ENCODE measurements around the gene RFT1.

Gene RFT1

DNA sequence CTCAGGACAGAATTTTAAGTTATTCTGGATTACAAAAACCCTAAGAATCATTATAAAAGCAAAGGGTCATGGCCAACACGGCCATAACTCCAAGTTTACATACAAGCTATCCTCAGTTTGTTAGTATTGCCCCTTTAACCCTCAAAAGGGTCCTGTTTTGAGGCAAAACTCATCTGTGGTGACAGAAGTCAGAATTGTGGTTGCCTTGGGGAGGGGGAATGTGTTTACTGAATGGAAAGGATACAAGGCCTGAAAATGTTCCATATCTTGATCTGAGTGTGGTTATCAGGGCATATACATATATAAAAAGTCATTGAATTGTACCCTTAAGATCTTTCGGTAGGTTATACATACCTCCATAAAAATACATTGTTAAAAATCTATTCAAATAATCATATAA, 86.5 kb downstream of the RFT1 start:
- Histone ChIP-seq H3K4me3 (ENCODE audit: low read length) (peak overlapping the region; percentile 71), H3K79me2 (ENCODE audit: low read length) (peaks cover 62% of the 10 kb centered on the region)

DNA sequence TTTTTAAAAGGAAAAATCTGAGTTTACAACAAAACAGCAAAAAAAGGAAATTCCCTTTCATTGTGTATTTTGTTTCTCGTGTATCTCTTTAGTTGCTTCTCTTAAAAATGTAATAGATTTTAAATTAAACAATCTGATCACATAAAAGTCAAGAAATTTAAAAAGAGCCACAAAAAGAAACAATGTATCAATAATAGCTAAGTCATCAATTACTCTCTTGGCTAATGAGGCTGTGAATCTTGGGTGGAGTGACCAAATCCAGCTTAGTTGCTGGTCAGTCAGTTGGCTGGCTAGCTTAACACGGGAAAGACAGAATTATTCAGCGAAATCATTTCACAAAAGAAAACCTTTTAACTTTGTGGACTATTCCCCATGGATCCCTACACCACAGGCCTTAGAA, 87.6 kb downstream of the RFT1 start:
- peaks cover 14% of the 10 kb centered on the region for H3K4me1 ChIP-seq (ENCODE audit: low read length)
- no peak overlapping the region for H3K4me2 ChIP-seq (ENCODE audit: low read depth, low read length)

More for the DNA sequence above, 86.5 kb downstream of the RFT1 start:
- H3K27ac ChIP-seq (ENCODE audit: low read length), result no peak overlapping the region
- TF ChIP-seq, protein P1, sequence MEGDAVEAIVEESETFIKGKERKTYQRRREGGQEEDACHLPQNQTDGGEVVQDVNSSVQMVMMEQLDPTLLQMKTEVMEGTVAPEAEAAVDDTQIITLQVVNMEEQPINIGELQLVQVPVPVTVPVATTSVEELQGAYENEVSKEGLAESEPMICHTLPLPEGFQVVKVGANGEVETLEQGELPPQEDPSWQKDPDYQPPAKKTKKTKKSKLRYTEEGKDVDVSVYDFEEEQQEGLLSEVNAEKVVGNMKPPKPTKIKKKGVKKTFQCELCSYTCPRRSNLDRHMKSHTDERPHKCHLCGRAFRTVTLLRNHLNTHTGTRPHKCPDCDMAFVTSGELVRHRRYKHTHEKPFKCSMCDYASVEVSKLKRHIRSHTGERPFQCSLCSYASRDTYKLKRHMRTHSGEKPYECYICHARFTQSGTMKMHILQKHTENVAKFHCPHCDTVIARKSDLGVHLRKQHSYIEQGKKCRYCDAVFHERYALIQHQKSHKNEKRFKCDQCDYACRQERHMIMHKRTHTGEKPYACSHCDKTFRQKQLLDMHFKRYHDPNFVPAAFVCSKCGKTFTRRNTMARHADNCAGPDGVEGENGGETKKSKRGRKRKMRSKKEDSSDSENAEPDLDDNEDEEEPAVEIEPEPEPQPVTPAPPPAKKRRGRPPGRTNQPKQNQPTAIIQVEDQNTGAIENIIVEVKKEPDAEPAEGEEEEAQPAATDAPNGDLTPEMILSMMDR (IDR thresholded peaks at IDR 0.05; ENCODE audit: low read length), result no peak
- TF ChIP-seq EZH2 (optimal IDR thresholded peaks at IDR 0.05; ENCODE audit: low read depth, low read length) (no peak), EZH2phosphoT487 (IDR thresholded peaks at IDR 0.05; ENCODE audit: low read length) (no peak)
- peaks cover 22% of the 10 kb centered on the region for H3F3A ChIP-seq (ENCODE audit: insufficient read depth, low read length)
- peak overlapping the region; percentile 67 for H3K4me2 ChIP-seq (ENCODE audit: low read depth, low read length)
- no peaks in the 10 kb centered on the region for H4K20me1 ChIP-seq (ENCODE audit: insufficient read depth, low read length)
- no peaks in the 10 kb centered on the region; the same call in 1 of the 2 replicates for H3K27me3 ChIP-seq (replicated peaks; ENCODE audit: insufficient read depth, low read length)
- H3K36me3 ChIP-seq (replicated peaks; ENCODE audit: insufficient read depth, low read length), result no peaks in the 10 kb centered on the region
- peak overlapping the region; percentile 58; the same call in 1 of the 2 replicates for H3K9ac ChIP-seq (ENCODE audit: low read length)
- no peak overlapping the region for H2AFZ ChIP-seq (ENCODE audit: low read length)
- no peak for DNase-seq
- H3K9me3 ChIP-seq (replicated peaks; ENCODE audit: insufficient read depth, low read length), result no peaks in the 10 kb centered on the region
- peaks cover 14% of the 10 kb centered on the region for H3K4me1 ChIP-seq (ENCODE audit: low read length)
- no peaks in the 10 kb centered on the region for H3K9me2 ChIP-seq (replicated peaks; ENCODE audit: insufficient read depth, low read length)

DNA sequence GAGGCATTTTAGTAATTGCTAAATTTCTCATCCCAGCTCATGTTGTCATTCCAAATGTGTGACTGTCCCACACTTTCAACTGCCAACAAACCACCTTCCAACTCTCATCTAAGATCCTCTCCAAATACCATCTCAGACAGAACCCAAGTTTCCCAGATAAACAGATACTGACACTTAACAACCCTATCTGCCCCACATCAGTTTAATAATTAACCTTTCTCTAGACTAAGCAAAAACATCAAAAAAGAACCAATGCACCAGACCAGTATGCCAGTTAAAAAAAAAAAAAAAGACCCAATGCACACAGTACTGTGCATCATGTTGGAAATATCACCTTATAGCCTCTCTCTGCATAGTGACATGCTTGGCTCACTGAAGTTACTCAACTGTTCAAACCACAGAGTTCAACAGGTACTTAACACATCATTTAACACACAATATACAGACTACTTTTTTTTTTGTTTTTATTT, 89.8 kb downstream of the RFT1 start:
- no peak overlapping the region for H2AFZ ChIP-seq (ENCODE audit: low read length)
- no peaks in the 10 kb centered on the region for H3K27me3 ChIP-seq (replicated peaks; ENCODE audit: insufficient read depth, low read length)
- peaks cover 6% of the 10 kb centered on the region; the same call in 1 of the 2 replicates for H3F3A ChIP-seq (ENCODE audit: insufficient read depth, low read length)
- H3K4me2 ChIP-seq (ENCODE audit: low read depth, low read length), result no peak overlapping the region
- H4K20me1 ChIP-seq (ENCODE audit: insufficient read depth, low read length), result no peaks in the 10 kb centered on the region
- H3K36me3 ChIP-seq (replicated peaks; ENCODE audit: insufficient read depth, low read length), result no peaks in the 10 kb centered on the region
- DNase-seq, result no peak
- H3K79me2 ChIP-seq (ENCODE audit: low read length), result peaks cover 94% of the 10 kb centered on the region
- H3K9me2 ChIP-seq (replicated peaks; ENCODE audit: insufficient read depth, low read length), result no peaks in the 10 kb centered on the region
- H3K4me1 ChIP-seq (ENCODE audit: low read length), result peaks cover 7% of the 10 kb centered on the region
- H3K9me3 ChIP-seq (replicated peaks; ENCODE audit: insufficient read depth, low read length), result no peaks in the 10 kb centered on the region
- no peak for TF ChIP-seq EZH2 (optimal IDR thresholded peaks at IDR 0.05; ENCODE audit: low read depth, low read length)
- TF ChIP-seq EZH2phosphoT487 (IDR thresholded peaks at IDR 0.05; ENCODE audit: low read length), result no peak
- no peak overlapping the region for H3K4me3 ChIP-seq (ENCODE audit: low read length)
- no peak overlapping the region for H3K9ac ChIP-seq (ENCODE audit: low read length)
- no peak overlapping the region for H3K27ac ChIP-seq (ENCODE audit: low read length)

More for the DNA sequence above, 87.6 kb downstream of the RFT1 start:
- Histone ChIP-seq H3K9me2 (replicated peaks; ENCODE audit: insufficient read depth, low read length) (no peaks in the 10 kb centered on the region), H3K79me2 (ENCODE audit: low read length) (peaks cover 72% of the 10 kb centered on the region), H4K20me1 (ENCODE audit: insufficient read depth, low read length) (no peaks in the 10 kb centered on the region), H3K4me3 (ENCODE audit: low read length) (no peak overlapping the region), H3K36me3 (replicated peaks; ENCODE audit: insufficient read depth, low read length) (no peaks in the 10 kb centered on the region), H3K9ac (ENCODE audit: low read length) (no peak overlapping the region), H2AFZ (ENCODE audit: low read length) (no peak overlapping the region), H3K27ac (ENCODE audit: low read length) (no peak overlapping the region), H3F3A (ENCODE audit: insufficient read depth, low read length) (peaks cover 20% of the 10 kb centered on the region), H3K9me3 (replicated peaks; ENCODE audit: insufficient read depth, low read length) (no peaks in the 10 kb centered on the region), H3K27me3 (replicated peaks; ENCODE audit: insufficient read depth, low read length) (no peaks in the 10 kb centered on the region; the same call in 1 of the 2 replicates)
- no peak for DNase-seq
- TF ChIP-seq, protein P1 (IDR thresholded peaks at IDR 0.05; ENCODE audit: low read length), result no peak
- TF ChIP-seq EZH2 (optimal IDR thresholded peaks at IDR 0.05; ENCODE audit: low read depth, low read length) (no peak), EZH2phosphoT487 (IDR thresholded peaks at IDR 0.05; ENCODE audit: low read length) (no peak)

DNA sequence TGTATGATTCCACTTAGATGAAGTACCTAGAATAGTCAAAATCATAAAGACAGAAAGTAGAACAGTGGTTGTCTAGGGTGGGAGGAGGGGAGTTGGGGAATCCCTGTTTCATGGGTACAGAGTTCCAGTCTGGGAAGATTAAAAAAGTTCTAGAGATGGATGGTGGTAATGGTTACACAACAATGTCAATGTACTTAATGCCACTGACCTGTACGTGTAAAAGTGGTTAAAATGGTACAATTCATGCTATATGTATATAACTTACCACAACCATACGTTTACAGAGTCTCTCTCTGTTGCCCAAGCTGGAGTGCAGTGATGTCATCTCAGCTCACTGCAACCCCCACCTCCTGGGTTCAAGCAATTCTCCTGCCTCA, 90.9 kb downstream of the RFT1 start:
- peaks cover 7% of the 10 kb centered on the region for H3K4me1 ChIP-seq (ENCODE audit: low read length)
- no peaks in the 10 kb centered on the region for H3K27me3 ChIP-seq (replicated peaks; ENCODE audit: insufficient read depth, low read length)

More for the DNA sequence above, 90.9 kb downstream of the RFT1 start:
- H3K79me2 ChIP-seq (ENCODE audit: low read length), result peaks cover 96% of the 10 kb centered on the region
- no peaks in the 10 kb centered on the region for H3K9me3 ChIP-seq (replicated peaks; ENCODE audit: insufficient read depth, low read length)
- H3K4me3 ChIP-seq (ENCODE audit: low read length), result no peak overlapping the region
- H4K20me1 ChIP-seq (ENCODE audit: insufficient read depth, low read length), result no peaks in the 10 kb centered on the region
- no peak overlapping the region for H3K4me2 ChIP-seq (ENCODE audit: low read depth, low read length)
- no peak overlapping the region for H2AFZ ChIP-seq (ENCODE audit: low read length)
- H3K9ac ChIP-seq (ENCODE audit: low read length), result no peak overlapping the region
- no peak overlapping the region for H3K27ac ChIP-seq (ENCODE audit: low read length)
- peaks cover under 1% of the 10 kb centered on the region; the same call in 1 of the 2 replicates for H3F3A ChIP-seq (ENCODE audit: insufficient read depth, low read length)
- H3K36me3 ChIP-seq (replicated peaks; ENCODE audit: insufficient read depth, low read length), result no peaks in the 10 kb centered on the region
- no peak for DNase-seq
- TF ChIP-seq EZH2 (optimal IDR thresholded peaks at IDR 0.05; ENCODE audit: low read depth, low read length) (no peak), EZH2phosphoT487 (IDR thresholded peaks at IDR 0.05; ENCODE audit: low read length) (no peak)
- TF ChIP-seq, protein P1 (IDR thresholded peaks at IDR 0.05; ENCODE audit: low read length), result no peak
- no peaks in the 10 kb centered on the region for H3K9me2 ChIP-seq (replicated peaks; ENCODE audit: insufficient read depth, low read length)
